Gastroesophageal sphincter (tissue), 3 donors: Measurements from ENCODE around the gene SUSD2.

Experiments
- POLR2A ChIP-seq, 2 donors: fragments of 450-650 bp; IDR thresholded peaks; one replicate each; pipeline ENCODE4 v1.6.1; 2017; ENCODE audit warnings: antibody characterized with exemption in 2 of 2, mild to moderate bottlenecking in 2 of 2, moderate library complexity in 1 of 2
- TF ChIP-seq, protein P1 (sequence below), 4 experiments: fragments of 200-600 bp in 2 of 4; fragments of 450-650 bp in 2 of 4; sonication (generic) in 1 of 4; IDR thresholded peaks; one replicate each; pipeline ENCODE4 v1.5.1; 2017 to 2019; ENCODE audit warnings: antibody characterized with exemption in 4 of 4, mild to moderate bottlenecking in 2 of 4, moderate library complexity in 2 of 4

DNA sequence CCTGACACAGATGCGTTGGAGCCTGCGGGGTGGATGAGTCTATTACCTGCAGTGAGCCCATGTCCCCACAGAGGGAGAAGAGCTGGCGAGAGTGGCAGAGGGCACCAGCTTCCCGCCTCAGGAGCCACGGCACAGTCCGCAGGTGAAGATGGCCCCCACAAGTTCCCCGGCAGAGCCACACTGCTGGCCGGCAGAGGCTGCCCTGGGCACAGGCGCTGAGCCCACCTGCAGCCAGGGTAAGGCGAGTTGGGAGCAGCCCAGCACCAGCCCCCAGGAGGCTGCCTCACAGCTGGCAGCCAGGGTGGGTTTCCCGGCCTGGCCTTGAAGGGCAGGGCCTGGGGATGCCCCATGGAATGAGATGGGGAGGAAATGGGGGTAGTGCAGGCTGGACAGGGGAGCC is 5.2 kb upstream of the SUSD2 start:
- TF ChIP-seq, protein P1, sequence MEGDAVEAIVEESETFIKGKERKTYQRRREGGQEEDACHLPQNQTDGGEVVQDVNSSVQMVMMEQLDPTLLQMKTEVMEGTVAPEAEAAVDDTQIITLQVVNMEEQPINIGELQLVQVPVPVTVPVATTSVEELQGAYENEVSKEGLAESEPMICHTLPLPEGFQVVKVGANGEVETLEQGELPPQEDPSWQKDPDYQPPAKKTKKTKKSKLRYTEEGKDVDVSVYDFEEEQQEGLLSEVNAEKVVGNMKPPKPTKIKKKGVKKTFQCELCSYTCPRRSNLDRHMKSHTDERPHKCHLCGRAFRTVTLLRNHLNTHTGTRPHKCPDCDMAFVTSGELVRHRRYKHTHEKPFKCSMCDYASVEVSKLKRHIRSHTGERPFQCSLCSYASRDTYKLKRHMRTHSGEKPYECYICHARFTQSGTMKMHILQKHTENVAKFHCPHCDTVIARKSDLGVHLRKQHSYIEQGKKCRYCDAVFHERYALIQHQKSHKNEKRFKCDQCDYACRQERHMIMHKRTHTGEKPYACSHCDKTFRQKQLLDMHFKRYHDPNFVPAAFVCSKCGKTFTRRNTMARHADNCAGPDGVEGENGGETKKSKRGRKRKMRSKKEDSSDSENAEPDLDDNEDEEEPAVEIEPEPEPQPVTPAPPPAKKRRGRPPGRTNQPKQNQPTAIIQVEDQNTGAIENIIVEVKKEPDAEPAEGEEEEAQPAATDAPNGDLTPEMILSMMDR (IDR thresholded peaks at IDR 0.05): no peak
- no peak for TF ChIP-seq POLR2A (IDR thresholded peaks at IDR 0.05)
